Measurements from ENCODE around the gene TRPM2. TPM values are rescaled to one million over a fixed set of nuclear protein-coding genes. Genes with fewer than 3 reads are reported as not detected.
A peak's percentile ranks its signal among the peaks of the same experiment; 100 is the strongest.
"Not testable (repeated sequence)": the region's sequence is repeated elsewhere in the genome, so short reads cannot be mapped to it uniquely, and the experiment has no call there.

Gene TRPM2
- total RNA-seq, 2 experiments from 2014 or later = 35.6 to 40.9 TPM

GRCh38 chr21:44341726-44342458 lies 11.5 kb upstream of the TRPM2 start:
- CTCF ChIA-PET = interaction anchor here (1.1 to 2.1 kb wide), 4 partner anchors 11 to 451 kb away, joined by 3 to 7 read pairs (median 5); partner anchors contain the start of gene TRPM2
- POLR2A ChIA-PET; DNase-seq; H3K4me3 Mint-ChIP-seq; H3K27ac Mint-ChIP-seq; H3K36me3 Mint-ChIP-seq (ENCODE audit: low read depth); H3K9me3 Mint-ChIP-seq (ENCODE audit: insufficient read depth); ATAC-seq; H3K27me3 Mint-ChIP-seq (ENCODE audit: low read depth): not testable (repeated sequence)
- H3K4me1 Mint-ChIP-seq (ENCODE audit: low read depth) = peaks cover 31% of the 10 kb centered on the region

GRCh38 chr21:44342981-44343380 lies 10.4 kb upstream of the TRPM2 start:
- ATAC-seq = not testable (repeated sequence)

GRCh38 chr21:44344541-44345183 lies 8.8 kb upstream of the TRPM2 start:
- CTCF ChIA-PET = interaction anchor here (0.8 to 1.8 kb wide), 3 partner anchors 9 to 449 kb away, joined by 3 to 5 read pairs (median 4); partner anchors contain the start of gene TRPM2

More at GRCh38 chr21:44342981-44343380, 10.4 kb upstream of the TRPM2 start:
- DNase-seq; H3K27ac Mint-ChIP-seq; H3K9me3 Mint-ChIP-seq (ENCODE audit: insufficient read depth); H3K36me3 Mint-ChIP-seq (ENCODE audit: low read depth); POLR2A ChIA-PET; H3K4me3 Mint-ChIP-seq: not testable (repeated sequence)
- peaks cover 25% of the 10 kb centered on the region for H3K4me1 Mint-ChIP-seq (ENCODE audit: low read depth)
- peaks cover 11% of the 10 kb centered on the region for H3K27me3 Mint-ChIP-seq (ENCODE audit: low read depth)
- CTCF ChIA-PET = interaction anchor here (1.6 to 1.8 kb wide), 3 partner anchors 10 to 451 kb away, joined by 4 to 6 read pairs (median 4); partner anchors contain the start of gene TRPM2

GRCh38 chr21:44345495-44345894 lies 7.9 kb upstream of the TRPM2 start:
- H3K4me3 Mint-ChIP-seq = no peak overlapping the region
- POLR2A ChIA-PET = interaction anchor here (1.9 kb wide), 1 partner anchor 8 kb away, joined by 4 read pairs; the partner anchor contains the start of gene TRPM2
- DNase-seq (no peak), ATAC-seq (no peak)
- H3K27me3 Mint-ChIP-seq (ENCODE audit: low read depth) = peaks cover 15% of the 10 kb centered on the region
- H3K4me1 Mint-ChIP-seq (ENCODE audit: low read depth) = peaks cover 18% of the 10 kb centered on the region
- no peaks in the 10 kb centered on the region for H3K36me3 Mint-ChIP-seq (ENCODE audit: low read depth)
- H3K27ac Mint-ChIP-seq = no peak overlapping the region
- H3K9me3 Mint-ChIP-seq (ENCODE audit: insufficient read depth) = no peaks in the 10 kb centered on the region
- CTCF ChIA-PET = no interaction called here

More at GRCh38 chr21:44344541-44345183, 8.8 kb upstream of the TRPM2 start:
- no peak overlapping the region for H3K4me3 Mint-ChIP-seq
- peaks cover 15% of the 10 kb centered on the region for H3K27me3 Mint-ChIP-seq (ENCODE audit: low read depth)
- DNase-seq = no peak
- H3K4me1 Mint-ChIP-seq (ENCODE audit: low read depth) = peaks cover 26% of the 10 kb centered on the region
- no peaks in the 10 kb centered on the region for H3K9me3 Mint-ChIP-seq (ENCODE audit: insufficient read depth)
- peak overlapping the region; percentile 33 for H3K27ac Mint-ChIP-seq
- POLR2A ChIA-PET = interaction anchor here (1.9 kb wide), 1 partner anchor 9 kb away, joined by 4 read pairs; the partner anchor contains the start of gene TRPM2
- ATAC-seq = no peak
- H3K36me3 Mint-ChIP-seq (ENCODE audit: low read depth) = no peaks in the 10 kb centered on the region

- DNase-seq (no peak), ATAC-seq (no peak)
- CTCF ChIA-PET = no interaction called here
- H3K36me3 Mint-ChIP-seq (ENCODE audit: low read depth) = peaks cover 3% of the 10 kb centered on the region
- H3K27me3 Mint-ChIP-seq (ENCODE audit: low read depth) = peaks cover 19% of the 10 kb centered on the region
- H3K27ac Mint-ChIP-seq = no peak overlapping the region
- H3K9me3 Mint-ChIP-seq (ENCODE audit: insufficient read depth) = no peaks in the 10 kb centered on the region
- H3K4me3 Mint-ChIP-seq = no peak overlapping the region
- H3K4me1 Mint-ChIP-seq (ENCODE audit: low read depth) = peaks cover 28% of the 10 kb centered on the region
- POLR2A ChIA-PET = no interaction called here
Observed at GRCh38 chr21:44347911-44348451, 5.4 kb upstream of the TRPM2 start.

DNA sequence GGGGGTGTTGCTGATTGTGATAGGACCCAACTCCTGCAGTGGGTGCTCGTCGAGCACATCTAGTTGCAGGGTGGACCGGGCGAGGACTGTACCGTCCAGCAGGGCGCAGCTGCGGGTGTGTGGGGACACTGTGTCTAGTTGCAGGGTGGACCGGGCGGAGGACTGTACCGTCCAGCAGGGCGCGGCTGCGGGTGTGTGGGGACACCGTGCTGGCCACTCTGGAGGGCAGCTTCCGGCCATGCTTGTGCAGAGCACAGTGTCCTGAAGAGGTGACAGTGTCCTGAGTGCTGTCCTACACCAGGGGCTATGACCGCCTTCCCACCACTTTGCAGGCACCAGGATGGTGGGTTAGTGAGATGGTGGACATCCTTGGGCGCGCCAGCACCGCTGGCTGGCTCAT lies 4.6 kb upstream of the TRPM2 start:
- ChIA-PET CTCF (no interaction called here), POLR2A (no interaction called here)
- no peak for DNase-seq
- no peak for ATAC-seq
- H3K27me3 Mint-ChIP-seq (ENCODE audit: low read depth) = peaks cover 19% of the 10 kb centered on the region
- peaks cover 12% of the 10 kb centered on the region for H3K36me3 Mint-ChIP-seq (ENCODE audit: low read depth)
- H3K4me3 Mint-ChIP-seq = no peak overlapping the region
- no peak overlapping the region for H3K27ac Mint-ChIP-seq
- peaks cover 33% of the 10 kb centered on the region for H3K4me1 Mint-ChIP-seq (ENCODE audit: low read depth)
- H3K9me3 Mint-ChIP-seq (ENCODE audit: insufficient read depth) = no peaks in the 10 kb centered on the region

DNA sequence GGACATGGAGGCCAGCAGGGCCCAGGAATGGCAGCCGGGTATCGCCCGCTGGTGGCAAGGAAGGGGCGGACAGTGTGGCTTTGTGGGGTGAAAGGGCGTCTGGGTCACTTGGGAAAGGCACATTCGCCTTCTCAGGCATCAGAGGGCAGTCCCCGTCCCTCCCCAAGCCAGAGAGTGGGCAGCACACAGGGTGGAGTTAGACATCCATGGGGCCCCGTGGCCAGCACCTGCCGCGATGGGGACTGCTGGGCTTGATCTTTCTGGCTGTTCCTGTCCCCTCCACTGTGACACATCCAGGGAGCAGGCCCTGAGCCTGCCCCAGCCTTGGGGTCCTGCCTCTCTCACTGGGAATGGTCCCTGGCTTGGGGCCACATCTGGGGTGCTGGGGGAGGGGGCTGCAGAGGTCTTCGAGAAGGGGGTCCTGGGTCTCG lies 4.0 kb upstream of the TRPM2 start:
- peaks cover 17% of the 10 kb centered on the region for H3K36me3 Mint-ChIP-seq (ENCODE audit: low read depth)
- ATAC-seq (no peak), DNase-seq (no peak)
- peaks cover 19% of the 10 kb centered on the region for H3K27me3 Mint-ChIP-seq (ENCODE audit: low read depth)
- peaks cover 38% of the 10 kb centered on the region for H3K4me1 Mint-ChIP-seq (ENCODE audit: low read depth)
- H3K4me3 Mint-ChIP-seq = no peak overlapping the region
- ChIA-PET CTCF (no interaction called here), POLR2A (no interaction called here)
- H3K9me3 Mint-ChIP-seq (ENCODE audit: insufficient read depth) = peaks cover 3% of the 10 kb centered on the region
- no peak overlapping the region for H3K27ac Mint-ChIP-seq

DNA sequence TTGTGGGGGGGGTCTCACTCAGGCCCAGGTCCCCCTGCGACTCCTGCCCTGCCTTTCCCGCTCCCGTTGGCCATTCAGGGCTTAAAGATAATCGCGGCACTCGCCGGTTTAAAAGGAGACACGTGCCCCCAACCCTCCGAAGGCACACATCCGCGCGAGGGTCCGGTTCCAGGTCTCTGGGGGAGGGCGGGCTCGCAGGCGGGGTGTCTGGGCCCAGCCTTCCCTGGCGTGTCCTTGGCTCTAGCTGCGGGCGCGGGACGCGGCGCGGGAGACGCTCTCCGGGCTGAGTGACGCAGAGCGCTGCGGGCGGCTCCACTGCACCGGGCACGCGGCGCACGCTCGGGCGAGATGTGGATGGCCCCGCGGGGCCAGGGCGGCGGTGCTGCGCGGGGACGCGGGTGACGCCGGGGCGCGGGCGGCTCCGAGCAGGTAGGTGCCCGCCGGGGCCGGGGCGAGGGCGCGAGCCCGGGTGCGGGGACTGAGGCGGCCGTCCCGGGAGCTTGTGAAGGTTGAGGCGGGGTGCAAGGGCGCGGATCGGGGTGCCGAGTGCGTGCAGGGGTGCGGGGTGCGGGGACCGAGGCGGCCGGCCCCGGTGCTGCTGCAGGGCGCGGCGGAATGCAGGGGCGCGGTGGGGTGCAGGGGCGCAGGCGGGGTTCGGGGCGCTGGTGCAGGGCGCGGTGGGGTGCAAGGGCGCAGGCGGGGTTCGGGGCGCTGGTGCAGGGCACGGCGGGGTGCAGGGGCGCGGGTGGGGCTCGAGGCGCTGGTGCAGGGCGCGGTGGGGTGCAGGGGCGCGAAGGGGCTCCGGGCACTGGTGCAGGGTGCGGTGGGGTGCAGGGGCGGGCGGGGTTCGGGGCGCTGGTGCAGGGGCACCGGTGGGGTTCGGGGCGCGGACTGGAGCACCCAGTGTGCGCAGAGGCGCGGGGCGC lies 3.3 kb upstream of the TRPM2 start:
- Mint-ChIP-seq H3K4me3 (no peak overlapping the region), H3K36me3 (ENCODE audit: low read depth) (peaks cover 24% of the 10 kb centered on the region), H3K9me3 (ENCODE audit: insufficient read depth) (peaks cover 3% of the 10 kb centered on the region), H3K27me3 (ENCODE audit: low read depth) (peaks cover 19% of the 10 kb centered on the region), H3K27ac (no peak overlapping the region), H3K4me1 (ENCODE audit: low read depth) (peaks cover 42% of the 10 kb centered on the region)
- ChIA-PET CTCF (no interaction called here), POLR2A (no interaction called here)
- no peak for DNase-seq
- no peak for ATAC-seq

- peaks cover 49% of the 10 kb centered on the region for H3K4me1 Mint-ChIP-seq (ENCODE audit: low read depth)
- no peak overlapping the region for H3K27ac Mint-ChIP-seq
- DNase-seq (no peak), ATAC-seq (no peak)
- H3K9me3 Mint-ChIP-seq (ENCODE audit: insufficient read depth) = peaks cover 3% of the 10 kb centered on the region
- H3K36me3 Mint-ChIP-seq (ENCODE audit: low read depth) = peaks cover 31% of the 10 kb centered on the region
- ChIA-PET CTCF (interaction anchor here (1.1 kb wide), 1 partner anchor 11 kb away, joined by 5 read pairs; no protein-coding TSS in a partner anchor), POLR2A (no interaction called here)
- no peak overlapping the region for H3K4me3 Mint-ChIP-seq
- H3K27me3 Mint-ChIP-seq (ENCODE audit: low read depth) = peaks cover 19% of the 10 kb centered on the region
Observed at GRCh38 chr21:44350773-44351481, 2.5 kb upstream of the TRPM2 start.

DNA sequence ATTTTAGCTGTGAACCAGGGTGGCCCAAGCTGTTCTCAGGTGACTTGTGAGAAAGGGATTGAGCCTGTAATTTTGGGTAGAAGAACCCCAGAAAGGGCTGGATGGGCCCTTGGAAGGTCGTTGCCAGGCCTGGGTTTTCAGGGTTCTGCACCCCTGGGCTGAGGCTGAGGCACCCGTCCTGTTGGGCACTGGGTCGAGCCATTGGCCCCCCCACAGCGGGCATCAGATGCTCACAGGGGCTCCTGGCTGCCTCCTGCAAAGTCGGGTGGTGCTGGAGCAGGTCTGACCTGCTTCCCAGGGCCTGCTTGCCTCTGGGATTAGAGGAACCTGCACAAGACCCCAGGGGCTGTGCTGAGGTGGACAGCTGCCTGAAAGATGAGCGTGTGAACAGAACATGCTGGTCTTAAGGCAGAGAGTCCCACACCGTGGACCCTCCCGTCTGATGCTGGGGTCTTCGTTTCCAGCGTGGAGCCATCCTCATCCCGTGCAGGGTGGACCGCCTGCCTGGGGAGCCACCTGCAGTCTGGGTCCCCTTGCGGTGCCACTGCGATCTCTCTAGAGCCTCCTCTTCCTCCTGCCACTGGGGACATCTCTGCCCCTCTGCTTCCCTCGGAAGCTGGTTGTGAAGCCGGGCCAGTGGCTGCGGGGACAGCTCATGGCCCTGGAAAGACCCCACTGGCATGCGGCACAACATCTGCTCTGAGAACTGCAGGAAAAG lies 1.7 kb upstream of the TRPM2 start:
- ChIA-PET CTCF (interaction anchor here (1.1 kb wide), 1 partner anchor 12 kb away, joined by 5 read pairs; no protein-coding TSS in a partner anchor), POLR2A (no interaction called here)
- ATAC-seq (no peak), DNase-seq (no peak)
- no peak overlapping the region for H3K4me3 Mint-ChIP-seq
- peaks cover 3% of the 10 kb centered on the region for H3K9me3 Mint-ChIP-seq (ENCODE audit: insufficient read depth)
- H3K27ac Mint-ChIP-seq = no peak overlapping the region
- H3K4me1 Mint-ChIP-seq (ENCODE audit: low read depth) = peaks cover 56% of the 10 kb centered on the region
- H3K36me3 Mint-ChIP-seq (ENCODE audit: low read depth) = peaks cover 38% of the 10 kb centered on the region
- peaks cover 14% of the 10 kb centered on the region for H3K27me3 Mint-ChIP-seq (ENCODE audit: low read depth)
